NCI-H1694 (cell line): ENCODE measurements around the gene ATAD3A.
"Not testable (repeated sequence)": the region's sequence is repeated elsewhere in the genome, so short reads cannot be mapped to it uniquely, and the experiment has no call there.

Experiments used
- DNase-seq: peaks from one replicate; lab custom pipeline; 2025; lab: John Stamatoyannopoulos, UW

Gene ATAD3A

DNA sequence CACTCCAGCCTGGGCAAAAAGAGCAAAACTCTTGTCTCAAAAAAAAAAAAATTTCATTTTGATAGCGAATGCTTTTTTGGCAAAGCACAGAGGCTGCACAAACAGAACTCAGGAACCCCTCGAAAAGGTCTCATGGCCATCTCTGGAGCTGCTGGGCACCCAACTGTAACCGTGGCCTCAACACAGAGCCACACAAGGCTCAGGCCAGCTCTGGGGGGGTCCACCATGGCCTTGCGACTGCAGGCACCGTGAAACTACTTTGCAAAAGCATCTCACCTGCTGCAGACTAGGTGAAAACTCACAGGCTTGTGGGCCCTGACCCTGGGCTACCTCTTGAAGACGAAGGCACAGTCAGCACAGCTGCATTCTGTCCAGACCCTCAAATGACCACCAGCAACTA lies 44.5 kb downstream of the ATAD3A start:
- no peak for DNase-seq

DNA sequence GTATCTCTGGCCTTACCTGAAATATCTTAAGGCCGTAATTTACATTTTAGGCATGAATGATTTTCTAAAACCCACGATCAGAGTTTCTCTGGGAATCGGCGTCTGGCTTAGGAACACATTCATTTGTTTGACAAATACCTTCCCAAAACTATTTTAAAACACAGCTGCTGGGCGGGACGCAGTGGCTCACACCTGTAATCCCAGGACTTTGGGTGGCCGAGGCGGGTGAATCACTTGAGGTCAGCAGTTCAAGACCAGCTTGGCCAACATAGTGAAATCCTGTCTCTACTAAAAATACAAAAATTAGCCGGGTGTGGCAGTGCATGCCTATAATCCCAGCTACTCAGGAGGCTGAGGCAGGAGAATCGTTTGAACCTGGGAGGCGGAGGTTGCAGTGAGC lies 45.0 kb downstream of the ATAD3A start:
- not testable (repeated sequence) for DNase-seq

DNA sequence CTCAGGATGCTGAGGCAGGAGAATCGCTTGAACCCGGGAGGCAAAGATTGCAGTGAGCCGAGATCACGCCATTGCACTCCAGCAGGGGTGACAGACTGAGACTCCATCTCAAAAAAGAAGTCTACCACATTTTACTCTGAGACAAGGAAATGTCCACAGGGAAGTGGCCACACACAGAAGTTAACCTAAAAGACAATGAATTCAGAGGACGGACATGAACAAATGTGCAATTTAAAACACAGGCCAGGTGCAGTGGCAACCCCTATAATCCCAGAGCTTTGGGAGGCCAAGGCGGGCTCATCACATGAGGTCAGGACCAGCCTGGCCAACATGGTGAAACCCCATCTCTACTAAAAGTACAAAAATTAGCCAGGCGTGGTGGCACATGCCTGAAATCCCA lies 45.7 kb downstream of the ATAD3A start:
- DNase-seq = not testable (repeated sequence)

DNA sequence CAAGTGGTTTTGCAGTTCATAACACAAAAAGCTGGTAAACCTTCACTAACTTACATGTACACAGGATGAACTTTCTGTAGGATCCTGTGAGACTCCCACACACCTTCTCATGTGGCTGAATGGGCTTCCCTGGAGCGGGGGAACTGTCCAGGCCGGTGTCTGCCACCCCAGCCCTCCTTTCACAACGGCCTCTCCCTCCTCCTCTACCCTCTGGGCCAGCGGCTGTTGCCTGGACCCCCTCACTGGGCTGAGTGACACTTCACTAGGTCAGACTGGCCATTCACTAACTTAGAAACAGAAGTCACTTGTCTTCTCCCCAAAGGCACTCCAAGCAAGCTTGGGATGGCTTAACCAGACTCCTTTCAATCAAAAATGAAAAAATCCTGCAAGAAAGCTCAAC lies 46.6 kb downstream of the ATAD3A start:
- DNase-seq = no peak

DNA sequence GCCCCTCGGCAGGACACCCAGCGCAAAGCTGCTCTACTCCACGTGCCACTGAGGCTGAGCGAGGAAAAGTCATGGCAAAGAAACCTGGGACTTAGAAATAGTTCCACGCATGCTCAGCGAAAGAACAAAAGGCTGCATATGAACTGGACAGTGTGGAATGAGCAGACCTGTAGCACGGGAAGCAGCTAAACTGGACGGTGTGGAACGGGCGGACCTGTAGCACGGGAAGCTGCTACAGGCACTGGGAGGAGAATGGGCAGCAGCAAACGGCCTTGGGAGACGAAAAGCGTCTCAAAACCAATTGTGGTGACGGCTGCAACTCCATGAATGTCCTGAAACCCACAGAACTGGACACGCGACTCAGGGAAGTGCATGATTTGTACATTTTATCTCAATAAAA lies 47.1 kb downstream of the ATAD3A start:
- DNase-seq = no peak

DNA sequence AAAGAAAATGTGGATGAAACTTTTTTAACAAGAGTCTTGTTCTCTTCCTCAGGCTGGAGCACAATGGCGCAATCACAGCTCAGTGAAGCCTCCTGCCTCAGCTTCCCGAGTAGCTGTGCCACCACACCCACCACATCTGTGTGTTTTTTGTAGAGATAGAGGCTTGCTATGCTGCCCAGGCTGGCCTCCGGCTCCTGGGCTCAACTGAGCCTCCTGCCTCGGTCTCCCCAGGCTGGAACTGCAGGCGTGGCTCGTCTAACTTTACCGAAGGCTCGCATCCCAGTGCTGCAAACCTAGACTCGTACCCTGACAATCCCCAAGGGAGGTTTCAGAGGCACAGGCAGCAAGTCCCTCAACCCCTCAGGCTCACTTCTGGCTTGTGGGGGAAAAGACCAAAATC lies 48.2 kb downstream of the ATAD3A start:
- DNase-seq = no peak

DNA sequence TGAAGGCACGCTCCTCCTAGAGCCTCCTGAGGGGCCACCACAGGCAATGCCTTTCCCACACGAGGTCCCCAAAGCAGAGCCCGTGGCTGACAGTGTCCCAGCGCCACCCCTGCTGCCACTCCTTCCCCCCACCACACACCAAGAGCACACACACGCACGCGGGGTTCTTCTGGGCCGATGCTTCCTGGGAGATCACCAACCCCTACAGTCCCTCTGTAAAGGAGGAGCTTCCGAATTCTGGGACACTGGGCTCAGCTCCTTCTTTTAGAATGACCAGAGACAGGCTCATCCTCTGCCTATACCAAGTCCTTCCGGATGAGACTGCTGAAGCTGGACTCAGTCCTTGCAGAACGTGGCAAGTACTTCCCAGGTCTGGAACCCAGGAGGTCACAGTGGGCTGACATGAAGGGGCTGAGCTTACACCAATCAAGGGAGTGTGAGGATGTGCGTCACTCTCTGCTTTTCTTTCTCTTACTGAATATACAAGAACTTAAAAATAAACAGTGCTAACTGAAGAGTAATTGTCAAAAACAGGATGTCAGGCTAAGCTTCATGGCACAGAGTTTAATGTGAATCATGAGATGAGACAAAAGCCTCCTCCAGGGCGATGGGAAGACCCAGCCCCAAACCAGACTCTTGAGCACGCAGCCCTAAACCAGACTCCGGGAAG lies 50.0 kb downstream of the ATAD3A start:
- DNase-seq = no peak

DNA sequence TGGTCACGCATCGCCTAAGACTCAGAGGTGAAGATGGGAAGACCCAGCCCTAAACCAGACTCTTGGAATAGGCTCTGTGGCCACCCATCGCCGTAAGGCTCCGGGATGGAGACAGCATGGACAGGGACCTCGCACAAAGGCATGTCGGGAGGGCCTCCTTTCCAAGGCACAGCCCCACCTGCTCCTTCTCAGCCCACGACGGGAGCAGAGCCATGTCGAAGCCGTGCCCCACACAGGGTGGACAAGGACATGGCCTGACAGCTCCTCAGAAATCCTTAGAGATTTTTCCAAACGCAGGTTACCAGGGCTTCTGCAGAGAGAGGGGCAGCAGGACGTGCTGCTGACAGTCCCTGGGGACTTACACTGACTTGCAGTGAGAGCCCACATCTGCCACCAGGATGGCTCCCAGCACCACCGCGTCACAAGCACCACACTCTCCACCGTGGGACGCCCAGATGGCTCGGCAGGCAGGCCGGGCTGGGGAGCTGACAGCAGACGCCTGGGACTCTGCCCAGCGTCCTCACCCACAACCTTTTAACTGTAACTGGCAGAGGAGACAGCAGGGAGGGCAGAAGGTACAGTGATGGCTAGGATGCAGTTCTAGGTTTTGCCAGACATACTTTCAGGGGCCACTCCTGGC lies 50.7 kb downstream of the ATAD3A start:
- peak; percentile 92 for DNase-seq

DNA sequence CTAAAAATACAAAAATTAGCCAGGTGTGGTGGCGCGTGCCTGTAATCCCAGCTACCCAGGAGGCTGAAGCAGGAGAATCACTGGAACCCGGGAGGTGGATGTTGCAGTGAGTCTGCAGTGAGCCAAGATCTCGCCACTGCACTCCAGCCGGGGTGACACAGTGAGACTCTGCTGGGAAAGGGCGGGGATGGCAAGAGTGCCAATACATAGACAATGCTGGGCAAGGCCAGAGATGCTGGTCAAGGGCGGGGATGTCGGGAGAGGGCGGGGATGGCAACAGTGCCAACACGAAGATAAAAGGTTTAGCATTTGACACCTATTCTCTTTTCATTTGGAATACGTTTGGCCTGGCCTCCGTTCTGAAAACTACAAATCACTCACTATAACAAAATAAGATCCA lies 51.7 kb downstream of the ATAD3A start:
- no peak for DNase-seq

DNA sequence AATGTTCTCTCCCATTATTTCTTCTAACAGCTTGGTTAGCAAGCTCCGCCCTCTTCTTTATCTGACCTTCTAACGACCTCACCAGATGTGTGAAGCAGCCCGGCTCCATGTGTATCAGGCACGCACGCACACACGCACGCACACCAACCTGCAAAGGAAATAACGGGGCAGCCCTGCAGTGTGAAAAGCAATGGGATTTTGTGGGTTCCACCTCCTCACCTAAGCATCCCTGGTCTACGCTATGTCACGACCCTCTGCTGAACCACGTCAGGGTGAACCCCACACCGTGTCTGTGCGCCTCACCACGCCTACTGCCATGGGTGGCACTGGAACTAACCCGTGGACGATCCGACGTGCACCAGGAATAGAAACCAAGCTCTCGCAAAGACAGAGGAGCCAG lies 52.3 kb downstream of the ATAD3A start:
- DNase-seq = no peak

DNA sequence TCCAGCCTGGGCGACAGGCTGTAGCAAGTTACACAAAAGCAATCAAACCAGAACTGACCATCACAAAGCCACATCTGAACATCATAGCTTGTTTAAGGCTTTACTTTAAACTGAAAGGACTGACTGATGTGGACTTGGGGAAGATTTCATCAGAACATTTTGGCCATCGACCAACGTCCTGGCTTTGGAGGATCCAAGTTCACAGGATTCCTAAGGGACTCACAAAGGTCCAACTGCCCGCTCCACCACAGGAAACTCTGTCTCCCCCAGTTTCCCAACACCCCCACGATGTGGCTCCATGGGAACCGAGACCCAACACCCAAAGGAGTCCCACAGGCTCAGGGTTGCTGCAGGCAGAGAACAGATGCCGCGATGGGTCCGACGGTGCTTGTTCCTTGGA lies 53.4 kb downstream of the ATAD3A start:
- no peak for DNase-seq

DNA sequence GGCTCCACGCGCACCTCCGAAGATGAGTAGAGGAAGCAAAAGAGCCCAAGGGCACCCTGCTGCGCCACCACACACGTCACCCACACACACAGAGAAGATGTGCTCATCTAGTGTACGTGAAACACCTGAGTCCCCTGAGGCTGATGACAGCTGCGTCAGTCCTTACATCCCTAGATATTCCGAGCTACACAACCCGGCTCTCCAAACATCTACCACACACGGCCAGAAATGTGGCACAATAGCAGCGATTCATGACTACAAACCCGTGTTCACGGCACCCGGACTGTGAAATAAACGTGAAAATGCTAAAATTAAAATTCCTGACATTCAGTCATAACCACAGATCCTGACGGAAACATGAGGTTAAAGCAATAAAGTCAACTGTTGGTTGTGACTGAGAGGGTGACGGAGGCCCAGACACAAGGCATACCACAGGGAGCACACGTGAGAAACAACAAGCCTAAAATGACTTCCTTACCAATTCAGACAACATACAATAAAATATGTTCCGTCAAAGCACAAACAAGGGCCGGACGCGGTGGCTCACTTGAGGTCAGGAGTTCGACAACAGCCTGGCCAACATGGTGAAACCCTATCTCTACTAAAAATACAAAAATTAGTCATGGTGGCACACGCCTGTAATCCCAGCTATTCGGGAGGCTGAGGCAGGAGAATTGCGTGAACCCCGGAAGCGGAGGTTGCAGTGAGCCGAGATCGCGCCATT lies 55.4 kb downstream of the ATAD3A start:
- no peak for DNase-seq

DNA sequence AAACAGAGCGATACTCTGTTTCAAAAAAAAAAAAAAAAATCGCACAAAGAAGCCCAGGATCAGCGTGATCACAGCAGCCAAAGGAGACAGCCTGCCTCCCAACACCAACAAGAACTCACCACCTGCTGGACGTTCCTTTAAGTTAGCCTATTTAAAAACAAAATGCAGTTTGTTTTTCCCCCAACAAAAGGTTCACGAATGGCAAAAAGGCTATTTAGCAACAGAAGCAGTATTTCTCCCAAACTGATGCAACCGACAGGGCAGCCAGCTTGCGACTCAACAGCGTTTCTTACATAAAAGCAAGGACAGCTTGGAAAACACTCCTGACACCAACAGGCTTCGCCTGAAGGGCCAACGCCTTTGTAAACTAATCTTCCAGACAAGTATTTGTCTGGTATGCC lies 55.9 kb downstream of the ATAD3A start:
- DNase-seq = no peak

DNA sequence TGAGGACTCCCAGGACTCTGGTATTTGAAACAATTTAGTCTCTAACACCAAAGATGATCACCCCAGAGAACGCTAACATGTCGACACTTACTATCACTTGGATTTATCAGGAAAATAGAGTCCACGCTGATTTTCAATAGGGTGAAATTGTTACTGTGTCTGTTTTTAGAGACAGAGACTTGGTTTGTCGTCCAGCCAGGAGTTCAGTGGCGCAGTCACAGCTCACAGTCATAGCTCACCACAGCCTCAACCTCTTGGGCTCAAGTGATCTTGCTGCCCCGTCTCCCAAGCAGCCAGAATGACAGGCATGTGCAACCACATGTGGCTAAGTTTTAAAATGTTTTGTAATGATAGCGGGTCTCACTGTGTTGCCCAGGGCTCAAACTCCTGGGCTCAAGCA lies 57.4 kb downstream of the ATAD3A start:
- DNase-seq = no peak

DNA sequence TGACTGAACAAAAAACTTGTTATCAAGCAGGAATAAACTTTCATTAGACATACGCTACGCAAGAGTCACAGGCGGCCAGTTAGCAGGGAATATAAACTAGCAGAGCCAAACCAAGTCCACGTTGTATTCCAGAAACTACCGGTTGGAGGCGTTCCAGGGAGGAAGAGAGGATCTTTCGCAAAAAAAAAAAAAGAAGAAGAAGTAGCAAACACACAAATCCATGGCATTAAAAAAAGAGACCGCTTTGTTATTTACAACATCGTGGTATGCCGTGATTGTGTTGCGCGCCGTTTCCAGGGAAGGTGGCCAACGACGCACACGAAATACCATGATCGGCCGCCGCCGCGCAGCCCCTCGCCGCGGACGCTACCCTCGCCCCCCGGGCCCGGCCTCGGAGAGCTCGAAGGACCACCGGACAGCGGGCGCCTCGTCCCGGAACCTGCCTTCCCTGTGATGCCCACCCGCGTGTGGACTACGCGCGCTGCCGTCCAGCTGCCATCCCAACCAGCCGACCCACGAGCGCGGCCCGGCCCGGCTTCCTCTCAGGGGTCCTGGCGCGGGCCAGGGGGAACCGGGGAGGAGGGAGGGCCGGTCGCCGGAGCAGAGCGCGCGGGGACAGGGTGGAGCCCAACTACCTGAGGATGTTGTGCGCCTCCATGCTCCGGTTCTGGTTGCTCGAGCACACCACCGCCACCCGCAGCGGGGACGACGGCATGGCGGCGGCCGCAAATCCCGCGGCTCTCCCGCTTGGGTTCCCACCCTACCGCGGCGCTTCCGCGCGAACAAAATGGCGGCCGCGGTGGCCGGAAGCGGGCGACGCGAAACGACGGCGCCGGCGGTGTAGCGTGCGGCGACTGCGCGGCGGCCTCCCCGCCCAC lies 62.1 kb downstream of the ATAD3A start:
- peak; percentile 60 for DNase-seq

DNA sequence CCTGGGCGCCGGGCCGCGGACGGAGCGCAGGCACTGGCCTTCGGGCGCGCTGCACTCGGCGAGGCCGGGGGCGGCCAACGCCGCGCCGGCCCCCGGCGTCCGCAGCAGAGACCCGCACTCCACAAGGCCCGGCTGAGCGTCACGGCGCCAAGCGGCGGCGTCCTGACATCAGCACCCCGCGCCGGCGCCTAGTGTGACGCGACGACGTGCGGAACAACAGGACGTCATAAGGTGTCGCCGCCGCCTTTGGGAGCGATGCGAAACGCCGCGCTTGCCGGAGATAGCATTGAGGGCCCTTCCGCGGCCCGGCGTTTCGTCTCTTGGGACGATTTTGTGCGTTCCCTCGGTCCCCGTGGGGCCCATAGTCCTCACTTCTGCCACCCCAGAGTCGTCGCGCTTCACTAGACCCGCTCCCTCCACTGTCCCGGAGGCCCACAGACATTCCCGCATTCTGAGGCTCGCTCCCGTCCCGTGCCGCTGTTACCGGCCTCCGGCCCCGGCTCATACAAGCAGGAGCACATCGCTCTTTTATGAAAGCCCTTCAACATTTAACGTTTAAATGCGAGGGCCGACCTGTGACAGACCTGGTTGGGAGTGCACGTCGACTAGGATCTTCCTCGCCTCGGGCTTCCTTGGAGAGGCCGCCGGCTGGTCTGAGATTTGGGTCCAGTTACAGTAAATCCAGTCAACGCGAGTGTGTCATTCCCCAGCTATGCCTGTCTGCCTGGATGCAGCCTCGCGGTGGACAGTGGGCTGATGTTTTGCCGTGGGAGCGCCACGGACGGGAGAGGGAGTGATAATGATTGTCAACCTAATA lies 63.0 kb downstream of the ATAD3A start, which contains the start of gene SSU72:
SSU72 (minus strand) TSS at position 143 of the 817 bp plus-strand sequence. CDS start 306 bp downstream, outside the sequence.
- DNase-seq = peak; percentile 60

DNA sequence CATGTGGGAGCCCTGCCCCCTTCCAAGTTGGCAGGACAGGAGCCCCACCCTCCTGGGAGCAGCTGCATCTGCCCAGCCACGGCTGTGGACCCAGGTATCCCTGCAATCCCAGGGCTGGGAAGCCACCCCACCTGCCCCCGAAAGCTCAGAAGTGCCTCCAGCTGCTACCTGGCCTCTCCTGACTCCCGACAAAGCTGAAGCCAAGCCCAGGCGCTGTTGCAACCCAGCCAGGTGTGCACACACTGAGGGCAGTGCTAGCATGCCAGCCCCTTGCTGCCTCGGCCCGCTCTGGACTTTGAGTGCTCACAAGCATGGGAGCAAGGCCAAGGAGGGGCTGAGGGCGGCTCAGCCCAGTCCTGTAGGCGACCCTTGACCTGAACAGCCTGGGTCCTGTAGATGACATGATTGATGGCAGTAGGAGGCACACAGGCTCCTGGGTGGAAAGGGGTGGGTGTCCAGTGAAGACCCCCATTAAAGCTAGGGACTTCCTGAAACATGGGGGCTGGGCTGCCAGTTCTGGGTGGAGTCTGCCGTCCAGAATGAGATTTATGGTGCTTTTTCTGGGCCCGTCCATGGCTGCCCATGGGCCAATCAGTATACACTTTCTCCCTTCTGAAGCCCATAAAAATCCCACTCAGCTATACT lies 65.5 kb downstream of the ATAD3A start:
- DNase-seq = no peak

DNA sequence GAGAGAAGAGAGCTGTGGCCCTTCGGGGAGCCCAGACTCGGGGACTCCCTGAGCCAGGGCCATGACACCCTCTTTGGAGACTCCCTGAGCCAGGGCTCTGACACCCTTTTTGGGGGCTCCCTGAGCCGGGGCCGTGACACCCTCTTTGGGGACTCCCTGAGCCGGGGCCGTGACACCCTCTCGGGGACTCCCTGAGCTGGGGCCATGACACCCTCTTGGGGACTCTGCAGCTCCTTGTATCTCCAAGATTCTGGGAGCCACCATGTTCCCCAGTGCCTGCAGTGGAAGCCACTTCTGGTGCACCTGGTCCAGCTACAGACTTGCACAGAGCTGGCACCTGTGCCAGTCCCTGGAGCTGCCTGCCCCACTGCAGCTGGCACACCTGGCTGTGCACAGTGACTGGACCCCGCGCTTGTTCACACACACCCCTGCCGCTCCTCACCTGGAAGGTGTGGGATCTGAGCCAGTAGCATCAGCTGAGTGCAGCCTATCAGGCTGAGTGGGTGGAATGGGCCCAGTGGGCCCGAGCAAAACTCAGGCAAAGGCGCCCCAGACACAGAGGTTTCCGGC lies 66.5 kb downstream of the ATAD3A start:
- no peak for DNase-seq

DNA sequence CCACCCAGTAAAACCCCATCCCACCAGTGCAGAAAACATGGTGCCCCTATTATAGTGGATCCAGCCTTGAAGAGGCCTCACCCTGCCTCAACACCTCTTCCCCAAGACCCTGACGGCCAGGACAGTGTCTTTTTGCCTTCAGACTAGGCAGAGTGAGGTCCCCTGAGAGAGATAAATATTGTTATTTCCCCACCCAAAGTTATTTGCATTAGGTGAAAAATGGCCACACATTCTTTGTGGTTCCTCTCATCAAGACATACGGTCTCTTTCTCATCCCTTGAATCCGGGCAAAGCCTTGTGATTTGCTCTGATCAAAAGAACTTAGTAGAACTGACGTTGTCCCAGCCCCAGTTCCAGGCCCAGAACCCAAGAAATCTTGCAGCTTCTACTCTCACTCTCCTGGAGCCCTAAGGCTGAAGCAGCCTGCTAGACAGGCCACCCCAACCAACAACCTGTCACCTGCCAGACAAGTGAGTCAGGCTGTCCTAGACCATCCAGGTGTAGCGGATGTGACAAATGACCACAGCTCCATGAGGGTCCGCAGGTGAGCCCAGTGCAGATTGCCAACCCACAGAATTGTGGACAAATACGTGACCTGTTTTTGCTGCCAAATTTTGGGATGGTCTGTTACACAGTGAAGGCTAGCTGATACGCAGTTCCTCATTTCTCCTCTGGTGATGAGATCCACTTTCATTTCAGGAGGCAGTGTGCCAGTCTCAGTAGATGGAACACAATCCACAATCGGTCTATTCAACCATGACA lies 70.8 kb downstream of the ATAD3A start:
- no peak for DNase-seq
